ENCODE results near the gene CFAP251.

GRCh38 chr12:122043476-122043875 lies 125.1 kb downstream of the CFAP251 start:
- TF ChIP-seq ZNF274 (IDR thresholded peaks at IDR 0.05; ENCODE audit: low read depth, low read length) (no peak), YY1 (IDR thresholded peaks at IDR 0.05; ENCODE audit: insufficient read depth, insufficient read length) (no peak), SUZ12 (IDR thresholded peaks at IDR 0.05; ENCODE audit: extremely low read depth, insufficient read depth, insufficient read length) (no peak)
